PC-9 (cell line): Measurements from ENCODE around the gene COX4I1.

Experiments
- CTCF ChIP-seq: fragments of 200-600 bp; sonication (generic); conservative IDR thresholded peaks from 2 replicates; pipeline ENCODE4 v1.6.1; 2017; ENCODE audit warnings: mixed run types, antibody characterized with exemption, mild to moderate bottlenecking, moderate library complexity
- EZH2 ChIP-seq: fragments of 200-600 bp; sonication (generic); IDR thresholded peaks from 2 replicates; pipeline ENCODE4 v1.8.0; 2017; ENCODE audit warnings: antibody characterized with exemption, low read depth

- TF ChIP-seq CTCF, result no peak
- TF ChIP-seq EZH2, result no peak
Observed at GRCh38 chr16:85765767-85766166, 33.7 kb upstream of the COX4I1 start.
